ENCODE measurements around the gene CHCHD3. TPM values are rescaled to one million over a fixed set of nuclear protein-coding genes. Genes with fewer than 3 reads are reported as not detected.

The CHCHD3 gene
- total RNA-seq, 1 experiment from 2014 or later: 100 TPM

DNA sequence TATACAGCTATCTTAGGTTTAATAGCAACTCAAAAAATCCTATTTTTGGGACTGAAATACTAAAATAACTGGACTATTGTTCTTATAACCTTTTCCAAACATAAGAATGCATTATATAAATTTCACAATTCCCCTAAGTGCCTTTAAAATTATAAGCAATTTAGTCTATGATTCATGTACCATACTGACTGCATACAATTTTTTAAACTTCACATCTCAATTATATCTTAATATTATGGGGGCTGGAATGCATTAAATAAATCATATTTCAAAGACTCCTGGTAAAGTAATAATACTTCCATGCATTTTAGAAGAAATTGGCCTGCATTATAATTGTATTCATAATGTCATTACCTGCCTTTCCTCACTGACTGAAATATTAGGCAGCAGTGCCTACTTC is 144.6 kb downstream of the CHCHD3 start:
- POLR2A ChIA-PET (ENCODE audit: unreplicated experiment): no interaction called here

DNA sequence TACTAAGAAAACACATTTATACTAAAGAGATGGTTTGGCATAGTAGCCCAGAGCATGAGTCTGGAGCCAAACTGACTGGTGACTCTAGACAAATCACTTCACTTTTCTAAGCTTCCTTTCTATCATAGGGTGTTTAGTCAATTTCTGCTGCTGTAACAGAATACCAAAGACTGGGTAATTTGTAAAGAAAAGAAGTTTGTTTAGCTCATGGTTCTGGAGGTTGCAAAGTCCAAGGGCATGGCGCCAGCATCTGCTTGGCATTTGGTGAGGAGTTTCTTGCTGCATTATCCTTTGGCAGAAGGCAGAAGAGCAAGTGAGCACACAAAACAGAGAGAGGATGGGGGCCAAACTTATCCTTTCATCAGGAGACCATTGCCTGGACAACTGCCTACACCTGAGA is 146.3 kb downstream of the CHCHD3 start:
- POLR2A ChIA-PET (ENCODE audit: unreplicated experiment): no interaction called here

More for the DNA sequence above, 144.6 kb downstream of the CHCHD3 start:
- no peak for TF ChIP-seq EZH2 (IDR thresholded peaks at IDR 0.05; ENCODE audit: low read depth)
- TF ChIP-seq, protein P1, sequence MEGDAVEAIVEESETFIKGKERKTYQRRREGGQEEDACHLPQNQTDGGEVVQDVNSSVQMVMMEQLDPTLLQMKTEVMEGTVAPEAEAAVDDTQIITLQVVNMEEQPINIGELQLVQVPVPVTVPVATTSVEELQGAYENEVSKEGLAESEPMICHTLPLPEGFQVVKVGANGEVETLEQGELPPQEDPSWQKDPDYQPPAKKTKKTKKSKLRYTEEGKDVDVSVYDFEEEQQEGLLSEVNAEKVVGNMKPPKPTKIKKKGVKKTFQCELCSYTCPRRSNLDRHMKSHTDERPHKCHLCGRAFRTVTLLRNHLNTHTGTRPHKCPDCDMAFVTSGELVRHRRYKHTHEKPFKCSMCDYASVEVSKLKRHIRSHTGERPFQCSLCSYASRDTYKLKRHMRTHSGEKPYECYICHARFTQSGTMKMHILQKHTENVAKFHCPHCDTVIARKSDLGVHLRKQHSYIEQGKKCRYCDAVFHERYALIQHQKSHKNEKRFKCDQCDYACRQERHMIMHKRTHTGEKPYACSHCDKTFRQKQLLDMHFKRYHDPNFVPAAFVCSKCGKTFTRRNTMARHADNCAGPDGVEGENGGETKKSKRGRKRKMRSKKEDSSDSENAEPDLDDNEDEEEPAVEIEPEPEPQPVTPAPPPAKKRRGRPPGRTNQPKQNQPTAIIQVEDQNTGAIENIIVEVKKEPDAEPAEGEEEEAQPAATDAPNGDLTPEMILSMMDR (conservative IDR thresholded peaks at IDR 0.05): no peak
- no peaks in the 10 kb centered on the region for H3K27me3 ChIP-seq (ENCODE audit: insufficient read depth, low read depth)
- H3K27ac ChIP-seq: no peak overlapping the region
- no peaks in the 10 kb centered on the region for H3K9me2 ChIP-seq (ENCODE audit: insufficient read depth)
- no peak overlapping the region for H2AFZ ChIP-seq
- no peak overlapping the region for H3K4me3 ChIP-seq
- CTCF ChIA-PET: no interaction called here
- H3K4me1 ChIP-seq (replicated peaks; ENCODE audit: insufficient read depth): no peaks in the 10 kb centered on the region
- H3K4me2 ChIP-seq: no peak overlapping the region
- no peak for DNase-seq
- no peaks in the 10 kb centered on the region for H3K9me3 ChIP-seq (ENCODE audit: insufficient read depth, low read depth)
- peaks cover 9% of the 10 kb centered on the region for H4K20me1 ChIP-seq (ENCODE audit: insufficient read depth)
- intact Hi-C loops (cut with micrococcal nuclease; ENCODE audit: unreplicated experiment): no loop called here
- no peaks in the 10 kb centered on the region for H3K79me2 ChIP-seq (ENCODE audit: low read depth)
- no peaks in the 10 kb centered on the region for H3K36me3 ChIP-seq (ENCODE audit: low read depth)
- no TSS peak for BruUV-seq (replicated peaks)
- no peaks in the 10 kb centered on the region for H3F3A ChIP-seq (ENCODE audit: insufficient read depth, low read depth)

DNA sequence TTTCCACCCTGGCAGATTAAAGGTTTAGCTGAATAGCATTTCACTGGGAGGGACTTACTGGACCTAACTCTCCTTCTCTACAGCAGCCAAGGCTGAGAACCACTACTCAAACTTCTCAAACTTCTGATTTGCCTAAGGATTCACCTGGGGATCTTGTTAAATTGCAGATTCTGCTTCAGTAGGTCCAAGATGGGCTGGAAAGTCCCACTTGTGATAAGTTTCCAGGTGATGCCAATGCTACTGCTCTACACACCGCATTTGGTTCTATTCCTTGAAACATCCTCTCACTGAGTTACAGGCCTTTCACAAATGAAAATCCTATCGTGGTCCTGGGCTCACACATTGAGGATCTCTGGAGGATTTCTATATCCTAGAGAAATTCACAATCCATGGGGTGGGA is 147.9 kb downstream of the CHCHD3 start:
- no peaks in the 10 kb centered on the region for H3K27me3 ChIP-seq (ENCODE audit: insufficient read depth, low read depth)
- BruUV-seq (replicated peaks): no TSS peak
- H2AFZ ChIP-seq: no peak overlapping the region
- no peaks in the 10 kb centered on the region for H3F3A ChIP-seq (ENCODE audit: insufficient read depth, low read depth)
- H3K79me2 ChIP-seq (ENCODE audit: low read depth): no peaks in the 10 kb centered on the region
- H3K4me2 ChIP-seq: no peak overlapping the region
- peaks cover 6% of the 10 kb centered on the region for H4K20me1 ChIP-seq (ENCODE audit: insufficient read depth)
- TF ChIP-seq, protein P1 (conservative IDR thresholded peaks at IDR 0.05): no peak
- no peak for TF ChIP-seq EZH2 (IDR thresholded peaks at IDR 0.05; ENCODE audit: low read depth)
- intact Hi-C loops (cut with micrococcal nuclease; ENCODE audit: unreplicated experiment): no loop called here
- no peaks in the 10 kb centered on the region for H3K36me3 ChIP-seq (ENCODE audit: low read depth)
- CTCF ChIA-PET: no interaction called here
- H3K9me3 ChIP-seq (ENCODE audit: insufficient read depth, low read depth): no peaks in the 10 kb centered on the region
- no peaks in the 10 kb centered on the region for H3K9me2 ChIP-seq (ENCODE audit: insufficient read depth)
- no peaks in the 10 kb centered on the region for H3K4me1 ChIP-seq (replicated peaks; ENCODE audit: insufficient read depth)
- POLR2A ChIA-PET (ENCODE audit: unreplicated experiment): no interaction called here
- H3K4me3 ChIP-seq: no peak overlapping the region
- no peak for DNase-seq
- H3K27ac ChIP-seq: no peak overlapping the region

More for the DNA sequence above, 146.3 kb downstream of the CHCHD3 start:
- no peak for TF ChIP-seq EZH2 (IDR thresholded peaks at IDR 0.05; ENCODE audit: low read depth)
- TF ChIP-seq, protein P1 (conservative IDR thresholded peaks at IDR 0.05): no peak
- no peak overlapping the region for H2AFZ ChIP-seq
- H3K79me2 ChIP-seq (ENCODE audit: low read depth): no peaks in the 10 kb centered on the region
- H3K9me3 ChIP-seq (ENCODE audit: insufficient read depth, low read depth): no peaks in the 10 kb centered on the region
- no peak for DNase-seq
- no peaks in the 10 kb centered on the region for H3K4me1 ChIP-seq (replicated peaks; ENCODE audit: insufficient read depth)
- no peak overlapping the region for H3K27ac ChIP-seq
- no TSS peak for BruUV-seq (replicated peaks)
- intact Hi-C loops (cut with micrococcal nuclease; ENCODE audit: unreplicated experiment): no loop called here
- H3K4me2 ChIP-seq: no peak overlapping the region
- H3K27me3 ChIP-seq (ENCODE audit: insufficient read depth, low read depth): no peaks in the 10 kb centered on the region
- H3F3A ChIP-seq (ENCODE audit: insufficient read depth, low read depth): no peaks in the 10 kb centered on the region
- no peaks in the 10 kb centered on the region for H3K36me3 ChIP-seq (ENCODE audit: low read depth)
- no peak overlapping the region for H3K4me3 ChIP-seq
- CTCF ChIA-PET: no interaction called here
- H3K9me2 ChIP-seq (ENCODE audit: insufficient read depth): no peaks in the 10 kb centered on the region
- H4K20me1 ChIP-seq (ENCODE audit: insufficient read depth): peaks cover 9% of the 10 kb centered on the region

All from PC-9 (cell line).